ENCODE results near the gene BIRC2. TPM values are rescaled to one million over a fixed set of nuclear protein-coding genes. Genes with fewer than 3 reads are reported as not detected.

BIRC2 gene
- total RNA-seq, 2 donors from 2014 or later, result 41.4 to 47.0 TPM

- no peak for ATAC-seq
- no peak overlapping the region for H3K27ac Mint-ChIP-seq
Measured at GRCh38 chr11:102408339-102408738, 61.3 kb downstream of the BIRC2 start.

GRCh38 chr11:102410382-102410784 lies 63.4 kb downstream of the BIRC2 start:
- H3K9me3 Mint-ChIP-seq, result no peaks in the 10 kb centered on the region
- no peaks in the 10 kb centered on the region for H3K36me3 Mint-ChIP-seq
- H3K4me1 Mint-ChIP-seq (ENCODE audit: low read depth in 2 of 2), result peaks cover 24 to 36% of the 10 kb centered on the region in 2 donors
- no peak for ATAC-seq
- DNase-seq (ENCODE audit: low spot score), result no peak
- H3K4me3 Mint-ChIP-seq, result no peak overlapping the region
- no peak overlapping the region for H3K27ac Mint-ChIP-seq
- H3K27me3 Mint-ChIP-seq, result no peaks in the 10 kb centered on the region

More at GRCh38 chr11:102408339-102408738, 61.3 kb downstream of the BIRC2 start:
- Mint-ChIP-seq H3K4me1 (ENCODE audit: low read depth in 2 of 2) (peaks cover 13 to 23% of the 10 kb centered on the region in 2 donors), H3K36me3 (no peaks in the 10 kb centered on the region), H3K27me3 (no peaks in the 10 kb centered on the region), H3K9me3 (no peaks in the 10 kb centered on the region), H3K4me3 (no peak overlapping the region)
- DNase-seq (ENCODE audit: low spot score), result no peak

GRCh38 chr11:102411142-102411541 lies 64.1 kb downstream of the BIRC2 start:
- no peaks in the 10 kb centered on the region for H3K9me3 Mint-ChIP-seq
- no peak overlapping the region for H3K4me3 Mint-ChIP-seq
- ATAC-seq, result no peak
- DNase-seq (ENCODE audit: low spot score), result no peak
- H3K27ac Mint-ChIP-seq, result no peak overlapping the region
- peaks cover 26 to 43% of the 10 kb centered on the region in 2 donors for H3K4me1 Mint-ChIP-seq (ENCODE audit: low read depth in 2 of 2)
- no peaks in the 10 kb centered on the region for H3K36me3 Mint-ChIP-seq
- H3K27me3 Mint-ChIP-seq, result no peaks in the 10 kb centered on the region

DNA sequence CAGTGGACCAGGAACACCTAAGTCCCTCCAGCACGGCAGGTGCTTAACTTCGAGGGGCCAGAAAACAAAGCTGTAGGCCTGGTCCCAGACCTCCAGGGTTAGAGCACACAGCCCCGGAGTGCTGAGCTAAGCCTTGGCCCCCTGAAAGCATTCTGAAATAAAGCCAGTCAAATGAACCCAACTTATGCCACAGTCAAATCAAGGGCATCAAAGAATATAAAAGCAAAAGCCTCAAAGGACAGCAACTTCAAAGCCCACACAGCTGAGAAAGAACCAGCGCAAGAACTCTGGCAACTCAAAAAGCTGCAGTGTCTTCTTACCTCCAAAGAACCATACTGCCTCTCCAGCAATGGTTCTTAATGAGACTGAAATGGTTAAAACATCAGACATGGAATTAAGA lies 66.5 kb downstream of the BIRC2 start:
- ATAC-seq (no peak), DNase-seq (ENCODE audit: low spot score) (no peak)
- H3K27ac Mint-ChIP-seq, result peak overlapping the region in 1 of 2 donors; percentile 1
- H3K27me3 Mint-ChIP-seq, result no peaks in the 10 kb centered on the region
- peaks cover 13% of the 10 kb centered on the region for H3K36me3 Mint-ChIP-seq
- H3K4me1 Mint-ChIP-seq (ENCODE audit: low read depth in 2 of 2), result peaks cover 38 to 53% of the 10 kb centered on the region in 2 donors
- H3K4me3 Mint-ChIP-seq, result no peak overlapping the region
- H3K9me3 Mint-ChIP-seq, result peaks cover 9% of the 10 kb centered on the region

GRCh38 chr11:102414559-102414958 lies 67.5 kb downstream of the BIRC2 start:
- H3K9me3 Mint-ChIP-seq, result peaks cover 9% of the 10 kb centered on the region
- H3K4me3 Mint-ChIP-seq, result peak overlapping the region; percentile 49
- peak overlapping the region; percentile 3 to 35 for H3K27ac Mint-ChIP-seq
- H3K27me3 Mint-ChIP-seq, result no peaks in the 10 kb centered on the region
- H3K4me1 Mint-ChIP-seq (ENCODE audit: low read depth in 2 of 2), result peaks cover 41 to 52% of the 10 kb centered on the region in 2 donors
- peaks cover 13% of the 10 kb centered on the region for H3K36me3 Mint-ChIP-seq
- ATAC-seq, result no peak
- no peak for DNase-seq (ENCODE audit: low spot score)

- Mint-ChIP-seq H3K36me3 (peaks cover 13% of the 10 kb centered on the region), H3K4me3 (peak overlapping the region; percentile 49), H3K9me3 (peaks cover 9% of the 10 kb centered on the region), H3K27ac (peak overlapping the region; percentile 3 to 35), H3K4me1 (ENCODE audit: low read depth in 2 of 2) (peaks cover 45 to 48% of the 10 kb centered on the region in 2 donors), H3K27me3 (no peaks in the 10 kb centered on the region)
- ATAC-seq (peak in 1 of 2 donors; percentile 72), DNase-seq (ENCODE audit: low spot score) (no peak)
Measured at GRCh38 chr11:102415304-102415916, 68.4 kb downstream of the BIRC2 start.

GRCh38 chr11:102416976-102417375 lies 70.0 kb downstream of the BIRC2 start:
- H3K27me3 Mint-ChIP-seq, result no peaks in the 10 kb centered on the region
- peaks cover 9% of the 10 kb centered on the region for H3K9me3 Mint-ChIP-seq
- peak in 1 of 2 donors; percentile 62 for ATAC-seq
- peak overlapping the region; percentile 3 for H3K4me3 Mint-ChIP-seq
- DNase-seq (ENCODE audit: low spot score), result no peak
- peak overlapping the region in 1 of 2 donors; percentile 14 for H3K27ac Mint-ChIP-seq
- peaks cover 13% of the 10 kb centered on the region for H3K36me3 Mint-ChIP-seq
- H3K4me1 Mint-ChIP-seq (ENCODE audit: low read depth in 2 of 2), result peaks cover 46 to 50% of the 10 kb centered on the region in 2 donors

DNA sequence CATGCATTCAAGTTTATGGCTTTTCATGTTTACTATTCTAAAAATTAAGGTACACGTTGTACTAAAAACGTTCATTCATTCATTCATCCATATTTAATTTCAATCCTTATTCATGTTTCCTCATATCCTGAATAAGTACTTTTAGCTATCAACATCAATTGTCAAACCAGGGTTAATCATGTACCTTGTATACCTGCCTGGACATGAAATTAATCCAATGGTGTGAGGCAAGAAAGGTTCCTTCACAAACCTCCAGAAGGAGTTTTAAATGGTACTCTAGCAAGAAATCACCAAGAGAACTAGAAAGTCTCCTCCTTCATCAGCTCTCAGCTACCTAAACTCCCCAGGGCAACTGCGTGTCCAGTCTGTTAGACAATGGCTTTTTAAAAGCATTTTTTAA lies 72.2 kb downstream of the BIRC2 start:
- Mint-ChIP-seq H3K36me3 (peaks cover 13% of the 10 kb centered on the region), H3K27me3 (no peaks in the 10 kb centered on the region), H3K4me1 (ENCODE audit: low read depth in 2 of 2) (peaks cover 50 to 55% of the 10 kb centered on the region in 2 donors), H3K4me3 (no peak overlapping the region), H3K9me3 (peaks cover 9% of the 10 kb centered on the region), H3K27ac (no peak overlapping the region)
- ATAC-seq, result no peak
- no peak for DNase-seq (ENCODE audit: low spot score)

GRCh38 chr11:102420547-102420946 lies 73.5 kb downstream of the BIRC2 start:
- H3K9me3 Mint-ChIP-seq, result peaks cover 9% of the 10 kb centered on the region
- DNase-seq (ENCODE audit: low spot score) (no peak), ATAC-seq (peak; percentile 65 to 75)
- peaks cover 36 to 41% of the 10 kb centered on the region in 2 donors for H3K4me1 Mint-ChIP-seq (ENCODE audit: low read depth in 2 of 2)
- no peak overlapping the region for H3K27ac Mint-ChIP-seq
- H3K4me3 Mint-ChIP-seq, result no peak overlapping the region
- H3K27me3 Mint-ChIP-seq, result no peaks in the 10 kb centered on the region
- peaks cover 13% of the 10 kb centered on the region for H3K36me3 Mint-ChIP-seq

DNA sequence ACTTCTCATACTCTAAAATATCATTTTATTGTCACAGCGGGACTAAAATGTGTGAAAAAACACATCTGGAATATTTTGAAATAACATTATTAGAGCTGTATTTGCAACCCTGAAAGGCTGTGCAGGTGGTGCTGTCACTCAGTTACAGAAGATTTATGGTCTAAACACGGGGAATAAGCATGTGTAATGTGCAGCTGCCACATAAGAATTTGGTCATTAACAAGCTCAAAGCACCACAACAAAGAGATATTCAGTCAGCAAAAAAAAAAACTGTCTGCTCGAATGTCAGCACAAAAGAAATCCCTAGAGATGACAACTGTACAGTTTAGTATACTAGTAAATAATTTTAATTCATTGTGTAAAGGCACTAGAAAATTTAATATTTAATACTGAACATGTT lies 74.2 kb downstream of the BIRC2 start:
- Mint-ChIP-seq H3K4me1 (ENCODE audit: low read depth in 2 of 2) (peaks cover 30 to 38% of the 10 kb centered on the region in 2 donors), H3K36me3 (peaks cover 13% of the 10 kb centered on the region), H3K4me3 (no peak overlapping the region), H3K27me3 (no peaks in the 10 kb centered on the region), H3K9me3 (peaks cover 9% of the 10 kb centered on the region), H3K27ac (no peak overlapping the region)
- DNase-seq (ENCODE audit: low spot score) (no peak), ATAC-seq (no peak)

- peaks cover 19 to 30% of the 10 kb centered on the region in 2 donors for H3K4me1 Mint-ChIP-seq (ENCODE audit: low read depth in 2 of 2)
- peak overlapping the region in 1 of 2 donors; percentile 9 for H3K27ac Mint-ChIP-seq
- H3K27me3 Mint-ChIP-seq, result no peaks in the 10 kb centered on the region
- no peak for ATAC-seq
- H3K4me3 Mint-ChIP-seq, result no peak overlapping the region
- peaks cover 1% of the 10 kb centered on the region for H3K36me3 Mint-ChIP-seq
- no peak for DNase-seq (ENCODE audit: low spot score)
- no peaks in the 10 kb centered on the region for H3K9me3 Mint-ChIP-seq
Measured at GRCh38 chr11:102422817-102423712, 76.1 kb downstream of the BIRC2 start.

DNA sequence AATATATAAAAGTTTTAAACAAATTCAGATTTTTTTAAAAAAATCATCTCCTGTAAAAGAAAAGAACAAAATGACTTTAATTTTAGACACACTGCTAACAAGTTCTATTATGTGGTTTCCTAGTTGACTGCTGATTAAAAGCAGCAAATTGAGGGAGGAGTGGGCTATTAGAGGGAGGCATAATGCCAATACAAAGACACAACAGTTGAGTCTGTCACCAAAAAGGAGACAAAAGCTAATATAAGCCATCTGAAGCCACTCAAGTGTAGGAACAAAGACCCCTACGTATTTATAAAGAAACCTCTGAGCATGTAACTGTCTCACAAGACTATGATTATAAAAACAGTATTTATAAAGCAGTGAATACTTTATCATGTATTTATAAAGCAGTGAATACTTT lies 76.9 kb downstream of the BIRC2 start:
- peaks cover 19 to 27% of the 10 kb centered on the region in 2 donors for H3K4me1 Mint-ChIP-seq (ENCODE audit: low read depth in 2 of 2)
- no peaks in the 10 kb centered on the region for H3K36me3 Mint-ChIP-seq
- H3K9me3 Mint-ChIP-seq, result no peaks in the 10 kb centered on the region
- DNase-seq (ENCODE audit: low spot score), result no peak
- H3K27ac Mint-ChIP-seq, result peak overlapping the region in 1 of 2 donors; percentile 9
- no peaks in the 10 kb centered on the region for H3K27me3 Mint-ChIP-seq
- H3K4me3 Mint-ChIP-seq, result no peak overlapping the region
- ATAC-seq, result no peak

GRCh38 chr11:102426000-102426399 lies 79.0 kb downstream of the BIRC2 start:
- H3K36me3 Mint-ChIP-seq, result no peaks in the 10 kb centered on the region

GRCh38 chr11:102426570-102426969 lies 79.6 kb downstream of the BIRC2 start:
- no peak overlapping the region for H3K4me3 Mint-ChIP-seq
- peaks cover 33 to 41% of the 10 kb centered on the region in 2 donors for H3K4me1 Mint-ChIP-seq (ENCODE audit: low read depth in 2 of 2)
- no peak overlapping the region for H3K27ac Mint-ChIP-seq
- peaks cover under 1% of the 10 kb centered on the region for H3K36me3 Mint-ChIP-seq
- no peaks in the 10 kb centered on the region for H3K9me3 Mint-ChIP-seq
- ATAC-seq (no peak), DNase-seq (ENCODE audit: low spot score) (no peak)
- no peaks in the 10 kb centered on the region for H3K27me3 Mint-ChIP-seq

More at GRCh38 chr11:102426000-102426399, 79.0 kb downstream of the BIRC2 start:
- ATAC-seq, result no peak
- Mint-ChIP-seq H3K4me1 (ENCODE audit: low read depth in 2 of 2) (peaks cover 33 to 37% of the 10 kb centered on the region in 2 donors), H3K4me3 (no peak overlapping the region), H3K27ac (no peak overlapping the region), H3K27me3 (no peaks in the 10 kb centered on the region), H3K9me3 (no peaks in the 10 kb centered on the region)
- no peak for DNase-seq (ENCODE audit: low spot score)

Data from natural killer cell treated with Interleukin-12 subunit alpha and Interleukin-12 subunit beta and Interleukin-15 and Interleukin-18, amount 100 ng/mL, for 72 hours (primary cell).